ENCODE measurements around the gene HSPG2.

- no peak for TF ChIP-seq JUN (IDR thresholded peaks at IDR 0.05; ENCODE audit: low read depth, low read length)
- no peak for TF ChIP-seq CTCF (IDR thresholded peaks at IDR 0.05; ENCODE audit: control extremely low read depth in 1 of 3, insufficient read depth in 1 of 3, low read depth in 1 of 3, low read length in 3 of 3)
- TF ChIP-seq MAX (IDR thresholded peaks at IDR 0.05) = no peak
- TF ChIP-seq EP300 (IDR thresholded peaks at IDR 0.05; ENCODE audit: borderline replicate concordance in 1 of 2, low read depth in 2 of 2, low read length in 2 of 2) = no peak
- no peak for TF ChIP-seq POLR2A (IDR thresholded peaks at IDR 0.05; ENCODE audit: control extremely low read depth in 1 of 2, low read depth in 2 of 2, low read length in 2 of 2)
- no peak for TF ChIP-seq CREB1 (IDR thresholded peaks at IDR 0.05)
- no peak for TF ChIP-seq TBP (IDR thresholded peaks at IDR 0.05; ENCODE audit: low read depth, low read length)
- TF ChIP-seq RAD21 (IDR thresholded peaks at IDR 0.05 in 1 of 2, conservative IDR thresholded peaks at IDR 0.05 in 1 of 2; ENCODE audit: low read depth in 2 of 2, low read length in 2 of 2) = no peak
- no peak for TF ChIP-seq ATF2 (IDR thresholded peaks at IDR 0.05; ENCODE audit: low read length)
- TF ChIP-seq SIN3A (conservative IDR thresholded peaks at IDR 0.05 in 1 of 2, IDR thresholded peaks at IDR 0.05 in 1 of 2; ENCODE audit: low read depth in 1 of 2, low read length in 2 of 2) = no peak
- TF ChIP-seq SP1 (IDR thresholded peaks at IDR 0.05; ENCODE audit: low read depth, low read length) = no peak
- no peak for TF ChIP-seq POLR2AphosphoS5 (IDR thresholded peaks at IDR 0.05; ENCODE audit: low read depth, low read length)
- TF ChIP-seq ZNF274 (IDR thresholded peaks at IDR 0.05; ENCODE audit: borderline replicate concordance, extremely low read depth, low read length) = no peak
- no peak for TF ChIP-seq HDAC2 (IDR thresholded peaks at IDR 0.05; ENCODE audit: borderline replicate concordance in 1 of 2, low read depth in 2 of 2, low read length in 2 of 2)
Observed at GRCh38 chr1:21870611-21871010, 66.5 kb downstream of the HSPG2 start.
